Measurements from ENCODE around the gene MUC12. TPM values are rescaled to one million over a fixed set of nuclear protein-coding genes. Genes with fewer than 3 reads are reported as not detected.

MUC12 gene
- total and polyA plus RNA-seq, 8 donors: 0.03 to 0.80 (median 0.43) TPM; not detected in 2

GRCh38 chr7:101009629-101010028 is 40.3 kb downstream of the MUC12 start:
- H3K4me3 ChIP-seq: no peak overlapping the region
- H3K27me3 ChIP-seq: no peaks in the 10 kb centered on the region
- intact Hi-C loops (cut with DNase I): no loop called here
- no peaks in the 10 kb centered on the region for H3K9me3 ChIP-seq
- ATAC-seq: no peak
- no peaks in the 10 kb centered on the region for H3K36me3 ChIP-seq
- FAIRE-seq: no peak
- H3K27ac ChIP-seq: no peak overlapping the region
- no peak for TF ChIP-seq CTCF (IDR thresholded peaks at IDR 0.05)
- WGBS, 2 donors: 58 to 60% methylated on average over 5 of the region's 5 CpGs
- DNase-seq: no peak
- H3K4me1 ChIP-seq: no peaks in the 10 kb centered on the region

GRCh38 chr7:101012931-101013330 is 43.6 kb downstream of the MUC12 start:
- WGBS, 2 donors: 75 to 87% methylated on average over 6 of the region's 6 CpGs

GRCh38 chr7:101015626-101016025 is 46.3 kb downstream of the MUC12 start:
- peak in 1 of 6 donors; percentile 34 for DNase-seq
- H3K4me1 ChIP-seq: no peaks in the 10 kb centered on the region
- no peak for ATAC-seq
- H3K27me3 ChIP-seq: no peaks in the 10 kb centered on the region
- H3K9me3 ChIP-seq: no peaks in the 10 kb centered on the region
- 53 to 65% methylated on average over 8 of the region's 8 CpGs for WGBS, 2 donors
- no peak for FAIRE-seq
- no peak for TF ChIP-seq CTCF (IDR thresholded peaks at IDR 0.05)
- intact Hi-C loops (cut with DNase I): no loop called here
- H3K27ac ChIP-seq: no peak overlapping the region
- no peaks in the 10 kb centered on the region for H3K36me3 ChIP-seq
- no peak overlapping the region for H3K4me3 ChIP-seq

More at GRCh38 chr7:101012931-101013330, 43.6 kb downstream of the MUC12 start:
- Histone ChIP-seq H3K4me1 (no peaks in the 10 kb centered on the region), H3K9me3 (no peaks in the 10 kb centered on the region), H3K27ac (no peak overlapping the region), H3K4me3 (no peak overlapping the region), H3K36me3 (no peaks in the 10 kb centered on the region), H3K27me3 (no peaks in the 10 kb centered on the region)
- ATAC-seq: no peak
- no peak for DNase-seq
- no peak for FAIRE-seq
- intact Hi-C loops (cut with DNase I): no loop called here
- no peak for TF ChIP-seq CTCF (IDR thresholded peaks at IDR 0.05)

- ATAC-seq (peak; percentile 50 to 91 (median 88)), DNase-seq (peak in 5 of 6 donors; percentile 23 to 64 (median 34)), FAIRE-seq (no peak)
- Histone ChIP-seq H3K9me3 (no peaks in the 10 kb centered on the region), H3K27ac (no peak overlapping the region), H3K27me3 (no peaks in the 10 kb centered on the region), H3K36me3 (no peaks in the 10 kb centered on the region), H3K4me1 (no peaks in the 10 kb centered on the region), H3K4me3 (peak overlapping the region in 1 of 4 donors; percentile 27)
- intact Hi-C loops (cut with DNase I): no loop called here
- 2 to 3% methylated on average over 22 to 29 of the region's 29 CpGs for WGBS, 2 donors
- no peak for TF ChIP-seq CTCF (IDR thresholded peaks at IDR 0.05)
Measured at GRCh38 chr7:101017064-101017777, 47.9 kb downstream of the MUC12 start.
